ENCODE measurements around the gene MRPS6.

Gene MRPS6

DNA sequence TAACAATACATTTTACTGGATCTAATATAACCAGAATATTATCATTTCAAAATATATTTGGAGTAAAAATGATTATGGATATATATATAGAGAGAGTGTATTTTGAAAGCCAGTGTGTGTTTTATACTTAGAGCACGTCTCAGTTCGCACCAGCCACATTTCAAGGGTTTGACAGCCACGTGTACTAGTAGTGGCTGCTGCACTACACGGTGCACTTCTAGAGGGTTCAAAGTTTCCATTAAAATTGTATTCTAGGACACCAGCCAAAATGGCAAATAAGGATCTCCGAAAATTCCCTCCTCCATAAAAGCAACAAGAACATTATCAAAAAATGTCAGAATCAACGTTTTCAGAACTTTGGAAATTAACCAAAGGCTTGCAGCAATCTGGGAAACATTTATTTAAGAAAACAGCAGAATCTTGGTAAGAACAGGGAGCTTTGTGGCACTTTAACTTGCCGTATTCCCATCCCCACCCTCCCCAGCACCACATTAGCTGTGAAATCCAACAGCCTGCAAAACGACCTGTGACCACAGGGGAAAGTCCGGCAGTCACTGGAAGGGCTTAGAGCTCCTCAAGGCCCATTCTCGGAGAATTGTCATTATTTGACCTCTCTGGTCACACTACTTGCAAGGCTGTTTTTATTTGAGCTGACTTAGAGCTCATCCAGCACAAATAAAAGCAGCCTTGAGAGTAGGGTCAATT is 33.5 kb upstream of the MRPS6 start:
- Histone ChIP-seq H3F3A (ENCODE audit: control insufficient read depth, insufficient read depth) (no peaks in the 10 kb centered on the region), H3K4me3 (ENCODE audit: low read length) (no peak overlapping the region), H3K79me2 (ENCODE audit: control insufficient read depth, low read length) (no peaks in the 10 kb centered on the region), H3K27me3 (ENCODE audit: control insufficient read depth, low read length) (no peaks in the 10 kb centered on the region), H3K4me1 (ENCODE audit: control insufficient read depth, low read length) (no peaks in the 10 kb centered on the region), H3K4me2 (ENCODE audit: low read length) (no peak overlapping the region), H4K20me1 (ENCODE audit: control insufficient read depth, insufficient read depth, low read depth, low read length) (no peaks in the 10 kb centered on the region), H3K27ac (ENCODE audit: low read depth, low read length) (no peak overlapping the region), H3K36me3 (ENCODE audit: control insufficient read depth, low read length) (no peaks in the 10 kb centered on the region), H3K9me2 (replicated peaks; ENCODE audit: control insufficient read depth, low read length) (no peaks in the 10 kb centered on the region), H3K9me3 (ENCODE audit: control insufficient read depth, insufficient read depth, low read length) (no peaks in the 10 kb centered on the region)
- TF ChIP-seq EZH2phosphoT487 (IDR thresholded peaks at IDR 0.05; ENCODE audit: borderline replicate concordance, low read length) = no peak
- TF ChIP-seq, protein P1, sequence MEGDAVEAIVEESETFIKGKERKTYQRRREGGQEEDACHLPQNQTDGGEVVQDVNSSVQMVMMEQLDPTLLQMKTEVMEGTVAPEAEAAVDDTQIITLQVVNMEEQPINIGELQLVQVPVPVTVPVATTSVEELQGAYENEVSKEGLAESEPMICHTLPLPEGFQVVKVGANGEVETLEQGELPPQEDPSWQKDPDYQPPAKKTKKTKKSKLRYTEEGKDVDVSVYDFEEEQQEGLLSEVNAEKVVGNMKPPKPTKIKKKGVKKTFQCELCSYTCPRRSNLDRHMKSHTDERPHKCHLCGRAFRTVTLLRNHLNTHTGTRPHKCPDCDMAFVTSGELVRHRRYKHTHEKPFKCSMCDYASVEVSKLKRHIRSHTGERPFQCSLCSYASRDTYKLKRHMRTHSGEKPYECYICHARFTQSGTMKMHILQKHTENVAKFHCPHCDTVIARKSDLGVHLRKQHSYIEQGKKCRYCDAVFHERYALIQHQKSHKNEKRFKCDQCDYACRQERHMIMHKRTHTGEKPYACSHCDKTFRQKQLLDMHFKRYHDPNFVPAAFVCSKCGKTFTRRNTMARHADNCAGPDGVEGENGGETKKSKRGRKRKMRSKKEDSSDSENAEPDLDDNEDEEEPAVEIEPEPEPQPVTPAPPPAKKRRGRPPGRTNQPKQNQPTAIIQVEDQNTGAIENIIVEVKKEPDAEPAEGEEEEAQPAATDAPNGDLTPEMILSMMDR (IDR thresholded peaks at IDR 0.05; ENCODE audit: low read depth, low read length, poor library complexity, severe bottlenecking) = no peak

DNA sequence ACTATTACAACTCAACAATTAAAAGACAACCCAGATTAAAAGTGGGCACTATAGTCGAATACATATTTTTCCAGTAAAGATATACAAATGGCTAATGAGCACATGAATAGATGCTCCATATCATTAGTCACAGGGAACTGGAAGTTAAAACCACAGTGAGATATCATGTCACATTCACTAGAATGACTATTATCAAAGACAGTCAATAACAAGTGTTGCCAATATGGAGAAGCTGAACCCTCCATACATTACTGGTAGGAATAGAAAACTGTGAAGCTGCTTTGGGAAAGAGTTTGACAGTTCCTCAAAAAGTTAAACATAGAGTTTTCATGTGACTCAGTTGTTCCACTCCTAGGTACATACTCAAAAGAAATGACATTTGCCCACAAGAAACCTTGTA is 30.6 kb upstream of the MRPS6 start:
- Histone ChIP-seq H3K9me2 (replicated peaks; ENCODE audit: control insufficient read depth, low read length) (no peaks in the 10 kb centered on the region), H3K36me3 (ENCODE audit: control insufficient read depth, low read length) (no peaks in the 10 kb centered on the region), H3K4me3 (ENCODE audit: low read length) (no peak overlapping the region), H3K4me2 (ENCODE audit: low read length) (no peak overlapping the region), H3K27ac (ENCODE audit: low read depth, low read length) (no peak overlapping the region), H4K20me1 (ENCODE audit: control insufficient read depth, insufficient read depth, low read depth, low read length) (no peaks in the 10 kb centered on the region), H3F3A (ENCODE audit: control insufficient read depth, insufficient read depth) (no peaks in the 10 kb centered on the region), H3K79me2 (ENCODE audit: control insufficient read depth, low read length) (no peaks in the 10 kb centered on the region), H3K27me3 (ENCODE audit: control insufficient read depth, low read length) (no peaks in the 10 kb centered on the region), H3K9me3 (ENCODE audit: control insufficient read depth, insufficient read depth, low read length) (no peaks in the 10 kb centered on the region), H3K4me1 (ENCODE audit: control insufficient read depth, low read length) (peaks cover 14% of the 10 kb centered on the region)
- TF ChIP-seq, protein P1 (IDR thresholded peaks at IDR 0.05; ENCODE audit: low read depth, low read length, poor library complexity, severe bottlenecking) = no peak
- no peak for TF ChIP-seq EZH2phosphoT487 (IDR thresholded peaks at IDR 0.05; ENCODE audit: borderline replicate concordance, low read length)

DNA sequence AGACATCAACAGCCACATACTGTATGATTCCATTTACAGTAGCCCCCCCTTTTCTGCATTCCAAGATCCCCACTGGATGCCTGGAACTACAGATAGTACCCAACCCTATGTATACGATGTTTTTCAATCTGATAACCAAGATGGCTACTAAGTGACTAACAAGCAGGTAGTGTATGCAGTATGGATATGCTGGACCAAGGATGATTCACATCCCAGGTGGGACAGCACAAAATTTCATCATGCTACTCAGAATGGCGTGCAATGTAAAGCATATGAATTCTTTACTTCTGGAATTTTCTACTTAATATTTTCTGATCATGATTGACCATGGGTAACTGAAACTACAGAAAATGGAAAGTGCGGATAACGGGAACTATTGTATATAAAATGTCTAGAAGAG is 30.0 kb upstream of the MRPS6 start:
- no peak overlapping the region for H3K27ac ChIP-seq (ENCODE audit: low read depth, low read length)
- H4K20me1 ChIP-seq (ENCODE audit: control insufficient read depth, insufficient read depth, low read depth, low read length) = no peaks in the 10 kb centered on the region
- no peak overlapping the region for H3K4me2 ChIP-seq (ENCODE audit: low read length)
- H3K4me3 ChIP-seq (ENCODE audit: low read length) = no peak overlapping the region
- H3K4me1 ChIP-seq (ENCODE audit: control insufficient read depth, low read length) = peaks cover 14% of the 10 kb centered on the region
- no peaks in the 10 kb centered on the region for H3K9me3 ChIP-seq (ENCODE audit: control insufficient read depth, insufficient read depth, low read length)
- no peaks in the 10 kb centered on the region for H3K36me3 ChIP-seq (ENCODE audit: control insufficient read depth, low read length)
- no peaks in the 10 kb centered on the region for H3F3A ChIP-seq (ENCODE audit: control insufficient read depth, insufficient read depth)
- H3K79me2 ChIP-seq (ENCODE audit: control insufficient read depth, low read length) = no peaks in the 10 kb centered on the region
- no peaks in the 10 kb centered on the region for H3K27me3 ChIP-seq (ENCODE audit: control insufficient read depth, low read length)
- TF ChIP-seq, protein P1 (IDR thresholded peaks at IDR 0.05; ENCODE audit: low read depth, low read length, poor library complexity, severe bottlenecking) = no peak
- TF ChIP-seq EZH2phosphoT487 (IDR thresholded peaks at IDR 0.05; ENCODE audit: borderline replicate concordance, low read length) = no peak
- H3K9me2 ChIP-seq (replicated peaks; ENCODE audit: control insufficient read depth, low read length) = no peaks in the 10 kb centered on the region
